HG03108 (cell line): ENCODE data around the gene ACAA1.
"Not testable (repeated sequence)": the region's sequence is repeated elsewhere in the genome, so short reads cannot be mapped to it uniquely, and the experiment has no call there.

ENCODE experiments used
- ATAC-seq: cut with Tn5 transposase; IDR thresholded peaks from one replicate; pipeline ENCODE4 v1.9.1; 2021; ENCODE audit warnings: moderate library complexity; ENCODE audit not compliant: unreplicated experiment

ACAA1 gene

DNA sequence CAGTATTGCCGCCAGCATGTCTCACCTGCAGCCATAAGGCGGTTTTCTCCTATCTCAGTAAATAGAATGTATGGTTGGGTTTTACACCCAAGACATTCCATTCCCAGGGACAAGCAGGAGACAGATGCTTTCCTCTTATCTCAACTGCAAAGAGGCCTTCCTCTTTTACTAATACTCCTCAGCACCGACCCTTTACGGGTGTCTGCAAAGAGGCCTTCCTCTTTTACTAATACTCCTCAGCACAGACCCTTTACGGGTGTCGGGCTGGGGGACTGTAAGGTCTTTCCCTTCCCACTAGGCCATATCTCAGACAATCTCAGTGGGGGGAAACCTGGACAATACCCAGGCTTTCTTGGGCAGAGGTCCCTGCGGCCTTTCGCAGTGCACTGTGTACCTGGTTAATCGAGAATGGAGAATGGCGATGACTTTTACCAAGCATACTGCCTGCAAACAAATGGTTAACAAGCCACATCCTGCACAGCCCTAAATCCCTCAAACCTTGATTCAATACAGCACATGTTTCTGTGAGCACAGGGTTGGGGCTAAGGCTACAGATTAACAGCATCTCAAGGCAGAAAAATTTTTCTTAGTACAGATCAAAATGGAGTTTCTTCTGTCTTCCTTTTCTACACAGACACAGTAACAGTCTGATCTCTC is 1.2 kb downstream of the ACAA1 start:
- ATAC-seq: not testable (repeated sequence)

GRCh38 chr3:38134517-38135143 is 2.3 kb downstream of the ACAA1 start:
- ATAC-seq: not testable (repeated sequence)

DNA sequence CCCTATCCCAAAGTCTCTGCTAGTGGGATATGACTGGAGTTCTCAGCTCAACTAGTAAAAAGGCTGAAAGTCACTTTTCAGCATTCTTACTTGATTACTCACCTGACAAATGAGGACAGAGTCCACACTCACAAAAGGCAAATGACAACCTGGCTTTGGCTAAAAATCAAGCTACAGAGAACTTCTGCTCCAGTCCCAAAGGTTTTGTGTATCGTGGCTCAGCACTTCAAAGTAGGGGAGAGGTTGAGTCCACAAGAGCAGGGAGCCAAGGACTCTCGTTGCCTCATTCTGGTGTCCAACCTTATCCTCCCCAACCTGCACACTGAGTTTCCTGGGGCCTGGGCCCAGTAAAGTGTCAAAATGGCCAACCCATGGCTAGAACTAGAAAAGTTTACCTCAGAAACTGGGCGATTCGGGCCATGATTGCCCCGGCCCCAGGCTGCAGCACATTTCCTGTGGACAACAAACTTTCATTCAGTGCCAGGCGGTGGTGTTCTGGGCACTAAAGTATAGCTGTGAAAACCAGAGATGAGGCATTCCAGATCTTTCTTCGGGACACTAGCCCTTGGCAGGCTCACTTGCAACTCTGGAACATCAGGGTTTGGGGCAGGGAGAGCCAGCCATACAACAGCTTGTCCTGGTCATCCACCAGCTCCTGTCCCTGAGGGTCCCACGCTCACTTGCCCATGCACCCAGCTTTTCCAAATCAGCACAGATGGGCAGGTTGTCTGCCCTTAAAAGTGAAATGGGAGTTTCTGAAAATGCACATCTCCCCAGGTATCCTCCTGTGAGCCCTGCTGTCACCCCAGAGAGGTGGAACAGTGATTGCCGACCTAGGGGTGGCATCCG is 3.1 kb downstream of the ACAA1 start:
- ATAC-seq: no peak

- ATAC-seq: no peak
Measured at GRCh38 chr3:38133209-38133556, 3.7 kb downstream of the ACAA1 start.

DNA sequence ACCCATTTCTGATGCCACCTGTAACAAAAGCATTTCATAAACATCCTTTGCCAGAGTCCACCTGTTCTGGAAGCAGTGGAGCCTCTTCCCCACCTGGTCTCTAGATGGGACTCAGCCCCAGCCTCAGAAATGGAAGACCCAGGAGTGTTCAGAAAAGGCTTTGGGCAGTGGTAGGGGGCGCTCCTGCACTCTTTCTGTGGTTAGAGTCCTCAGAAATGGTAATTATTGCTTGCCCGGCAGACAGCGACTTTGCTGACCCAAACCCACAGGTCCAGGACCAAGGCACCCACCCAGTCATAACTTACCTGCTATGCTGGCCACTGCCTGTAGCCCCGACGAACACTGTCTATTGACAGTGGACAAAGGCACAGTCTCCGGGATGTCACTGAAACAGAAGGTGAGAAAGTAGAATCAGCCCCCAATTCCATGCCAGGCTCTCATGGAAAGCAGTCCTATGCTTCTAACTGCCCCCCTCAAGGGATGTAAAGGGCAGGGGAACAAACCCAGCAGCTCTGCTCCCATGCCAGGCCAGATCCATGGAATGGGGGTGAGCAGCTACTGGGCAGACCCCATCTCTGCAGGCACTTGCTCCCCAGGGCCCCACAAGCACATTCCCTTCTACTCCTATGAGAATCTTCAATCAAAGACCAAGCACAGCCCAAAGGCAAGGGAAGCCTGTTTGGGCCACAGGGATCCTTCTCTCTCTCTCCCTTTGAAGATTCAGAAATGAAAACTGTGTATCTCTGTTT is 5.1 kb downstream of the ACAA1 start:
- ATAC-seq: no peak

DNA sequence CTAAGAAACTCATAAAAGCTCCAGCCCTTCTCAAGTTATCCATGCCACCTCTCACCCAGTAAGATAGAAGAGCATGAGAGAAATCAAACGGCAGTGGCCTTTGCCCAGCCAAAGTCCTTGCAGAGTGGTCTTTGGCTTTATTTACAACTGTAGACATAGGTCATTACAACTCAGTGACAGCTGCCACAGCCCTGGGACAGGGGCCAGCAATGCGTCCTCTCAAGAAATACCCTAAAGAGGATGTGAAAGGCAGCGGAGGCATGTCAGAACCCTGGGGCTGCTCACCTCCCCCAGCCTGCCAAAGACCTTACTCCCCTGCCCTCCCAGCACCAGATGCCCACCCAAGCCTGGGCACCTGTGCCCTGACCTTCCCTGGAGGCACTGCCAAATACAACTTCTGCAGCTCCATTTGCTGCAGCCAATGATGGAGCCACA is 6.3 kb downstream of the ACAA1 start:
- ATAC-seq: no peak

DNA sequence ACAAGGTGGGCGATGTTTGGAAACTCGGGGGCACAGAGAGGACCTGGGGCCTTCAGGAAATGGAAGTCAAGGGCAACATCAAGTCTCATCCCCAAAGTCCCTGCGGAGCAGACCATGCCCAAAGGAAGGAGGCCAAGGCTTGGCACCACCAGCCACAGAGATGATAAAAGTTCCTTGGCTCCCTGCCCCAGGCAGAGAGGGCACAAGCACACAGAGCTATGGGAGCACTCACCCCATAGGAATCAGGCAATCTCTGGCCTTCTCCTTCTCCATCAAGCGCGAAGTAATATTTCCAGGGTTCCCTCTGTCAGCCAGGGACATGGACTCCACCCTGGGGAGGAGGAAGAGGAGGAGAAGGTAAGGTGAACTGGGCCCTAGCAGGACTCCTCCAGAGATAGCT is 7.9 kb downstream of the ACAA1 start:
- ATAC-seq: no peak

DNA sequence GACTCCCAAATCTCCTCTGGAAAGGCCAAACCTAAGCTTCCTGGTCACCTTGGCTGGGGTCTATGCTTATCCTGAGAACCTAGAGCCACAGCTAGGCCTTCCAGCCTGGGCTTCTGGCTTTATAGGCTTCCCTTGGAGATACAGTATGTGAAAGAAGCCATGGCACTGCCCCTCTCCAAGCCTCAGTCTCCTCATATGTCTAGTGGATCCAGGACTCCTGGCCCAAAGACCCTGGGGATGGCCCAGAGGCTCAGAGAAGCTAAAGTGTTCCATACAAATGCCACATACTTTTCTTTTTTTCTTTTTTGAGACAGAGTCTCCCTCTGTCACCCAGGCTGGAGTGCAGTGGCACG is 8.6 kb downstream of the ACAA1 start:
- no peak for ATAC-seq

DNA sequence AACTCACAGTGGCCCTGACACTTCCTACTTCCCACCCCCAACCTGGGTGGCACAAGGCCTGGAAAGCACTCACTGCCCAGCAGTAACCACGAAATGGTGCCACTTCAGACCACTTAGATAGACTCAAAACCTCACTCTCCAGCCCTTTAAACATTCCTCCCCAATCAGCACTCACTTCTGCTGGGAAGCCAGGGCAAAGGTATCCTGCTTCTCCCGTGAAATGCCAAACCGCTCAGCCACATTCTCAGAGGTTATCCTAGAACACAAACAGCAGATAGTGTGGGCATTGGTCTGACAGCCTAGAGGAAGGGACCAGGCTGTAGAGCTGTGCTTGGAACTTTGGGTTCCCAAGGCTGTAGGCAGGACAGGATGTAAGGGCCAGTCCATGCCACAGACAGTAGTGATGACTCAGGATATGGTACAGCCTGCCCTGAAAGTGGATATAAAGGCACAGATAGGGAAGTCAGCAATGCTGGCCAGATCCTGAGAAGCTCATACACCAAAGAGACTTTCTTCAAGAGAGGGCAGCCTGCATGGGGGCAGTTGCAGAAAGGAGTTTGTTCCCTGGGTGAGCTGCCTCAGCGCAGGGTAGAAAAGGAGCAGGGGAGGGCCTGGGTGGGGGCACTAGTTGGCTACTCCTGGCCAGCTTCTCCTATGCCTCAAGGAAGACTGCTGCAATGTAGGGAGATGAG is 9.2 kb downstream of the ACAA1 start:
- ATAC-seq: no peak

- ATAC-seq: no peak
Measured at GRCh38 chr3:38126121-38126892, 10.6 kb downstream of the ACAA1 start.

- ATAC-seq: no peak
Measured at GRCh38 chr3:38125305-38126120, 11.4 kb downstream of the ACAA1 start.

- no peak for ATAC-seq
Measured at GRCh38 chr3:38124324-38125122, 12.4 kb downstream of the ACAA1 start.

- ATAC-seq: no peak
Measured at GRCh38 chr3:38122712-38123290, 14.1 kb downstream of the ACAA1 start.

DNA sequence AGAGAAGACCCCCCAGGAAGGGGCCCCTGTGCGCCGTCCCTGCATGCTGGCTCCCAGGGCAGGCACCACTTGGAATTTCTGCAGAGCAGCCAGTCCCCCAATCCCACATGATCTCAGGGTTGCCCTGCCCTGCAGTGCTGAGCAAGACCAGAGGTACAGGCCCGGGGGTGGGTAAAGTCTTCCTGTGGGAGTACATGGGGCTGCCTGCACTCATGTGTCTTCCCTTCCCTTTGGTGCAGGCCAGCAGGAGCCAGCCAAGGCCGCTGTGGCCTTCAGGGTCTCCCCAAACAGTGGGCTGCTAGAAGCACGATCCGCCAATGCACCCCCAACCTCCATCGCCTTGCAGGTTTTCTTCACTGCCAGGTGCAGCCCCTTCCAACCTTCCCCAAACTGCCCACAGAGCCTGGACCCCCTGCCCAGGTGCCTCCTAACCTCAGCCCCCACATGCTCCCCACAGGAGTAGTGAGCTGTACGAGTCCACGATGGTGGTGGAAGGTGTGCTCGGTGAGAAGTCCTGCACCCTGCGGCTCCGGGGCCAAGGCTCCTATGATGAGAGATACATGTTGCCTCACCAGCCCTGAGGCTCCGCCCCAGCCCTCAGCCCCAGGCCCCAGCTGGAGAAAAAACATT is 15.0 kb downstream of the ACAA1 start:
- ATAC-seq: no peak

GRCh38 chr3:38121451-38121831 is 15.5 kb downstream of the ACAA1 start:
- no peak for ATAC-seq

DNA sequence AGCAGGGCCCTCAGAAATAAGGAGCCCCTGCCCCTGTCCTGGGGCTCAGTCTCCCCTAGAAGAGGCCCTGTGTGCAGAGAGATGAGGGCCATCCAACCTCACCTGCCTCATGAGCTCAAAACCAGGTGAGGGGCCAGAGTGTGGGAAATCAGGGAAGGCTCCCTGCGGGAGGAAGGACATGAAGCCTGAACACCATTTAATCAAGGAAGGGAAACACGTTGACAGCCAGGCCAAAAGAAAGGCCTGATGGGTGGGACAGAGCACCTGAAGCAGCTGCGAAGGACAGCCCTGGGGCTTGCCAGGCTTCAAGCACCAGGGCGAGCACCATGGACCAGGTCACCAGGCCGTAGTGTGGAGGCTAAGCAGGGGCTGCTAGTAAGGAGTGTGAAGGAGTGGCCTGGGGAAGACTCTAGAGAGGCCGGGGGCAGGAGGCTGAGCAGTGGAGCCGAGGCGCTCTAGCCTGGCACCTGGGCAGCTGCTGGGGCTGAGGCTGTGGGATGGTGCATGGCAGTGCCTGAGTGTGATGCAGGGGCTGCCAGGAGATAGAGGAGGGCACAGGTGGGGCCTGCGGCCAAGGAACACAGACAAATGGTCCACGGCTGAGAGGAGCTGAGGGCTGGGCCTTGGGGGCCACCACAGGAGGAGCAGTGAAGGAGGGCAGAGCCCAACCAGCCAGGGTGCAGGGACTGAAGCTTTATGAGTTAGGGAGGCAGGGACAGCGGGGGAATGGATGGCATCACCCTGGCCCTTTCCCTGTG is 16.1 kb downstream of the ACAA1 start:
- ATAC-seq: no peak
